Measurements from ENCODE around the gene CNTNAP5.

Gene CNTNAP5

GRCh38 chr2:124308319-124309062 is 283.4 kb downstream of the CNTNAP5 start:
- Mint-ChIP-seq H3K36me3 (no peaks in the 10 kb centered on the region), H3K4me1 (no peaks in the 10 kb centered on the region), H3K9me3 (peaks cover 17% of the 10 kb centered on the region), H3K4me3 (no peak overlapping the region), H3K27ac (no peak overlapping the region)
- ATAC-seq (no peak), DNase-seq (ENCODE audit: low spot score in 2 of 2) (no peak)

- no peak overlapping the region for H3K27ac Mint-ChIP-seq
- H3K4me3 Mint-ChIP-seq = no peak overlapping the region
- DNase-seq (ENCODE audit: low spot score in 2 of 2) (no peak), ATAC-seq (no peak)
- H3K9me3 Mint-ChIP-seq = peaks cover 13% of the 10 kb centered on the region
- no peaks in the 10 kb centered on the region for H3K36me3 Mint-ChIP-seq
- no peaks in the 10 kb centered on the region for H3K4me1 Mint-ChIP-seq
Measured at GRCh38 chr2:124309563-124310138, 284.6 kb downstream of the CNTNAP5 start.

GRCh38 chr2:124310671-124311070 is 285.6 kb downstream of the CNTNAP5 start:
- peaks cover 13% of the 10 kb centered on the region for H3K9me3 Mint-ChIP-seq
- no peaks in the 10 kb centered on the region for H3K36me3 Mint-ChIP-seq
- no peak overlapping the region for H3K4me3 Mint-ChIP-seq
- no peaks in the 10 kb centered on the region for H3K4me1 Mint-ChIP-seq
- DNase-seq (ENCODE audit: low spot score in 2 of 2) (no peak), ATAC-seq (no peak)
- no peak overlapping the region for H3K27ac Mint-ChIP-seq

- Mint-ChIP-seq H3K9me3 (peaks cover 13% of the 10 kb centered on the region), H3K36me3 (no peaks in the 10 kb centered on the region), H3K4me3 (no peak overlapping the region), H3K4me1 (no peaks in the 10 kb centered on the region), H3K27ac (no peak overlapping the region)
- ATAC-seq (no peak), DNase-seq (ENCODE audit: low spot score in 2 of 2) (no peak)
Measured at GRCh38 chr2:124314084-124314483, 289.0 kb downstream of the CNTNAP5 start.

- no peaks in the 10 kb centered on the region for H3K36me3 Mint-ChIP-seq
- H3K4me1 Mint-ChIP-seq = no peaks in the 10 kb centered on the region
- H3K9me3 Mint-ChIP-seq = peaks cover 17% of the 10 kb centered on the region
- no peak overlapping the region for H3K27ac Mint-ChIP-seq
- no peak overlapping the region for H3K4me3 Mint-ChIP-seq
- DNase-seq (ENCODE audit: low spot score in 2 of 2) (no peak), ATAC-seq (no peak)
Measured at GRCh38 chr2:124315221-124315880, 290.3 kb downstream of the CNTNAP5 start.

GRCh38 chr2:124316133-124316532 is 291.0 kb downstream of the CNTNAP5 start:
- Mint-ChIP-seq H3K9me3 (peaks cover 17% of the 10 kb centered on the region), H3K4me1 (no peaks in the 10 kb centered on the region), H3K4me3 (no peak overlapping the region), H3K36me3 (no peaks in the 10 kb centered on the region), H3K27ac (no peak overlapping the region)
- ATAC-seq (no peak), DNase-seq (ENCODE audit: low spot score in 2 of 2) (no peak)

- Mint-ChIP-seq H3K4me3 (no peak overlapping the region), H3K36me3 (no peaks in the 10 kb centered on the region), H3K27ac (no peak overlapping the region), H3K4me1 (no peaks in the 10 kb centered on the region), H3K9me3 (peaks cover 13% of the 10 kb centered on the region)
- ATAC-seq (no peak), DNase-seq (ENCODE audit: low spot score in 2 of 2) (no peak)
Measured at GRCh38 chr2:124316881-124317605, 292.0 kb downstream of the CNTNAP5 start.

GRCh38 chr2:124317628-124318027 is 292.5 kb downstream of the CNTNAP5 start:
- Mint-ChIP-seq H3K4me1 (no peaks in the 10 kb centered on the region), H3K9me3 (peaks cover 13% of the 10 kb centered on the region), H3K27ac (no peak overlapping the region), H3K36me3 (no peaks in the 10 kb centered on the region), H3K4me3 (no peak overlapping the region)
- DNase-seq (ENCODE audit: low spot score in 2 of 2) (no peak), ATAC-seq (no peak)

GRCh38 chr2:124318913-124319312 is 293.8 kb downstream of the CNTNAP5 start:
- H3K4me3 Mint-ChIP-seq = no peak overlapping the region
- no peaks in the 10 kb centered on the region for H3K4me1 Mint-ChIP-seq
- peaks cover 17% of the 10 kb centered on the region for H3K9me3 Mint-ChIP-seq
- no peak for DNase-seq (ENCODE audit: low spot score in 2 of 2)
- H3K36me3 Mint-ChIP-seq = no peaks in the 10 kb centered on the region
- H3K27ac Mint-ChIP-seq = no peak overlapping the region
- ATAC-seq = no peak

- ATAC-seq (no peak), DNase-seq (ENCODE audit: low spot score in 2 of 2) (no peak)
- H3K36me3 Mint-ChIP-seq = no peaks in the 10 kb centered on the region
- no peak overlapping the region for H3K4me3 Mint-ChIP-seq
- no peak overlapping the region for H3K27ac Mint-ChIP-seq
- H3K9me3 Mint-ChIP-seq = peaks cover 22% of the 10 kb centered on the region
- H3K4me1 Mint-ChIP-seq = no peaks in the 10 kb centered on the region
Measured at GRCh38 chr2:124319577-124319976, 294.5 kb downstream of the CNTNAP5 start.

- Mint-ChIP-seq H3K36me3 (no peaks in the 10 kb centered on the region), H3K4me3 (no peak overlapping the region)
- no peak for DNase-seq (ENCODE audit: low spot score in 2 of 2)
Measured at GRCh38 chr2:124320051-124320688, 295.1 kb downstream of the CNTNAP5 start.

GRCh38 chr2:124323321-124323720 is 298.2 kb downstream of the CNTNAP5 start:
- H3K36me3 Mint-ChIP-seq = no peaks in the 10 kb centered on the region
- no peak for ATAC-seq
- H3K9me3 Mint-ChIP-seq = peaks cover 26% of the 10 kb centered on the region
- no peak for DNase-seq (ENCODE audit: low spot score in 2 of 2)
- H3K4me1 Mint-ChIP-seq = no peaks in the 10 kb centered on the region
- no peak overlapping the region for H3K4me3 Mint-ChIP-seq
- H3K27ac Mint-ChIP-seq = no peak overlapping the region

More at GRCh38 chr2:124320051-124320688, 295.1 kb downstream of the CNTNAP5 start:
- H3K9me3 Mint-ChIP-seq = peaks cover 23% of the 10 kb centered on the region
- no peaks in the 10 kb centered on the region for H3K4me1 Mint-ChIP-seq
- no peak for ATAC-seq
- no peak overlapping the region for H3K27ac Mint-ChIP-seq

- Mint-ChIP-seq H3K4me3 (no peak overlapping the region), H3K9me3 (peaks cover 23% of the 10 kb centered on the region), H3K4me1 (no peaks in the 10 kb centered on the region), H3K36me3 (no peaks in the 10 kb centered on the region), H3K27ac (no peak overlapping the region)
- DNase-seq (ENCODE audit: low spot score in 2 of 2) = no peak
- ATAC-seq = no peak
Measured at GRCh38 chr2:124325667-124326440, 300.8 kb downstream of the CNTNAP5 start.

GRCh38 chr2:124327303-124327702 is 302.2 kb downstream of the CNTNAP5 start:
- ATAC-seq = no peak
- no peaks in the 10 kb centered on the region for H3K4me1 Mint-ChIP-seq
- no peak overlapping the region for H3K4me3 Mint-ChIP-seq
- H3K9me3 Mint-ChIP-seq = peaks cover 23% of the 10 kb centered on the region
- DNase-seq (ENCODE audit: low spot score in 2 of 2) = no peak
- no peak overlapping the region for H3K27ac Mint-ChIP-seq
- H3K36me3 Mint-ChIP-seq = no peaks in the 10 kb centered on the region

Data from stimulated activated effector memory CD8-positive, alpha-beta T cell treated with anti-CD3 and anti-CD28 coated beads, Interleukin-12 subunit alpha, Interleukin-12 subunit beta, amount 100 ng/mL, for 72 hours (primary cell).